ENCODE data around the gene RECK. TPM values are rescaled to one million over a fixed set of nuclear protein-coding genes. Genes with fewer than 3 reads are reported as not detected.

The RECK gene
- total and polyA plus RNA-seq, 2 experiments from 2014 or later = 8.1 to 11.6 TPM

GRCh38 chr9:36050476-36050875, 13.8 kb downstream of the RECK start:
- Mint-ChIP-seq H3K27me3 (ENCODE audit: insufficient read depth, low read depth, poor library complexity) (peaks cover 2% of the 10 kb centered on the region), H3K4me3 (no peak overlapping the region), H3K36me3 (ENCODE audit: low read depth) (no peaks in the 10 kb centered on the region), H3K4me1 (peaks cover 19% of the 10 kb centered on the region), H3K9me3 (no peaks in the 10 kb centered on the region), H3K27ac (no peak overlapping the region)
- Histone ChIP-seq H4K20me1 (replicated peaks; ENCODE audit: insufficient read depth) (no peaks in the 10 kb centered on the region; the same call in 1 of the 2 replicates), H3K79me2 (replicated peaks; ENCODE audit: insufficient read depth) (peaks cover 47% of the 10 kb centered on the region), H3K4me1 (ENCODE audit: insufficient read depth) (peaks cover 19% of the 10 kb centered on the region), H3K36me3 (ENCODE audit: insufficient read depth) (no peaks in the 10 kb centered on the region), H3K4me2 (no peak overlapping the region), H3K27me3 (ENCODE audit: insufficient read depth) (no peaks in the 10 kb centered on the region), H3K4me3 (no peak overlapping the region), H2AFZ (no peak overlapping the region), H3K27ac (ENCODE audit: low read depth) (no peak overlapping the region), H3F3A (replicated peaks; ENCODE audit: low read depth) (no peaks in the 10 kb centered on the region), H3K9me2 (ENCODE audit: insufficient read depth) (no peaks in the 10 kb centered on the region)
- ATAC-seq (no peak), DNase-seq (ENCODE audit: low spot score) (no peak)
- TF ChIP-seq JUNB (IDR thresholded peaks at IDR 0.05; ENCODE audit: unreplicated experiment) = no peak

GRCh38 chr9:36051317-36051716, 14.6 kb downstream of the RECK start:
- no peak overlapping the region for H3K4me3 Mint-ChIP-seq
- Histone ChIP-seq H3K36me3 (ENCODE audit: insufficient read depth) (no peaks in the 10 kb centered on the region), H3K4me1 (ENCODE audit: insufficient read depth) (peaks cover 12% of the 10 kb centered on the region; the same call in 1 of the 2 replicates), H3K27ac (ENCODE audit: low read depth) (no peak overlapping the region), H3K27me3 (ENCODE audit: insufficient read depth) (no peaks in the 10 kb centered on the region), H3K9me2 (ENCODE audit: insufficient read depth) (no peaks in the 10 kb centered on the region), H4K20me1 (replicated peaks; ENCODE audit: insufficient read depth) (no peaks in the 10 kb centered on the region; the same call in 1 of the 2 replicates), H3F3A (replicated peaks; ENCODE audit: low read depth) (no peaks in the 10 kb centered on the region), H2AFZ (no peak overlapping the region), H3K4me3 (no peak overlapping the region), H3K4me2 (no peak overlapping the region), H3K79me2 (replicated peaks; ENCODE audit: insufficient read depth) (peaks cover 39% of the 10 kb centered on the region)
- no peak for TF ChIP-seq EZH2phosphoT487 (IDR thresholded peaks at IDR 0.05; ENCODE audit: unreplicated experiment)
- H3K27me3 Mint-ChIP-seq (ENCODE audit: insufficient read depth, low read depth, poor library complexity) = peaks cover 2% of the 10 kb centered on the region
- DNase-seq (ENCODE audit: low spot score) (no peak), ATAC-seq (no peak)
- H3K9me3 Mint-ChIP-seq = no peaks in the 10 kb centered on the region
- no peaks in the 10 kb centered on the region for H3K36me3 Mint-ChIP-seq (ENCODE audit: low read depth)
- no peak overlapping the region for H3K27ac Mint-ChIP-seq
- H3K4me1 Mint-ChIP-seq = peaks cover 15% of the 10 kb centered on the region

GRCh38 chr9:36053971-36054370, 17.3 kb downstream of the RECK start:
- Histone ChIP-seq H3F3A (replicated peaks; ENCODE audit: low read depth) (no peaks in the 10 kb centered on the region), H3K27me3 (ENCODE audit: insufficient read depth) (no peaks in the 10 kb centered on the region), H3K4me3 (no peak overlapping the region), H3K79me2 (replicated peaks; ENCODE audit: insufficient read depth) (peaks cover 16% of the 10 kb centered on the region), H3K9me2 (ENCODE audit: insufficient read depth) (no peaks in the 10 kb centered on the region), H3K27ac (ENCODE audit: low read depth) (no peak overlapping the region), H3K4me2 (no peak overlapping the region), H3K4me1 (ENCODE audit: insufficient read depth) (peaks cover 4% of the 10 kb centered on the region; the same call in 1 of the 2 replicates), H4K20me1 (replicated peaks; ENCODE audit: insufficient read depth) (no peaks in the 10 kb centered on the region), H3K36me3 (ENCODE audit: insufficient read depth) (no peaks in the 10 kb centered on the region), H2AFZ (no peak overlapping the region)
- no peaks in the 10 kb centered on the region for H3K9me3 Mint-ChIP-seq
- H3K4me3 Mint-ChIP-seq = no peak overlapping the region
- no peaks in the 10 kb centered on the region for H3K36me3 Mint-ChIP-seq (ENCODE audit: low read depth)
- ATAC-seq (no peak), DNase-seq (ENCODE audit: low spot score) (peak; percentile 17)
- H3K27ac Mint-ChIP-seq = peak overlapping the region; percentile 6; the same call in 1 of the 2 replicates
- peaks cover 5% of the 10 kb centered on the region; the same call in 2 of the 3 replicates for H3K4me1 Mint-ChIP-seq
- H3K27me3 Mint-ChIP-seq (ENCODE audit: insufficient read depth, low read depth, poor library complexity) = peaks cover 2% of the 10 kb centered on the region
- no peak for TF ChIP-seq ZNF331 (CRISPR knock-in tag; IDR thresholded peaks at IDR 0.05; ENCODE audit: low read depth)
- no peak for TF ChIP-seq EZH2 (IDR thresholded peaks at IDR 0.05; ENCODE audit: low read depth, unreplicated experiment)
- no peak for TF ChIP-seq ZNF462 (CRISPR knock-in tag; IDR thresholded peaks at IDR 0.05)
- TF ChIP-seq REST (IDR thresholded peaks at IDR 0.05; ENCODE audit: unreplicated experiment) = no peak
